Activated CD4-positive, alpha-beta T cell treated with anti-CD3 and anti-CD28 coated beads, Interleukin-2, amount 50 U/mL, for 48 hours (primary cell): ENCODE measurements around the gene ARHGAP45.

ENCODE experiments used
- DNase-seq, 2 experiments: peaks; one replicate each; pipeline ENCODE4 v3.0.0-alpha.2; 2020

Gene ARHGAP45

DNA sequence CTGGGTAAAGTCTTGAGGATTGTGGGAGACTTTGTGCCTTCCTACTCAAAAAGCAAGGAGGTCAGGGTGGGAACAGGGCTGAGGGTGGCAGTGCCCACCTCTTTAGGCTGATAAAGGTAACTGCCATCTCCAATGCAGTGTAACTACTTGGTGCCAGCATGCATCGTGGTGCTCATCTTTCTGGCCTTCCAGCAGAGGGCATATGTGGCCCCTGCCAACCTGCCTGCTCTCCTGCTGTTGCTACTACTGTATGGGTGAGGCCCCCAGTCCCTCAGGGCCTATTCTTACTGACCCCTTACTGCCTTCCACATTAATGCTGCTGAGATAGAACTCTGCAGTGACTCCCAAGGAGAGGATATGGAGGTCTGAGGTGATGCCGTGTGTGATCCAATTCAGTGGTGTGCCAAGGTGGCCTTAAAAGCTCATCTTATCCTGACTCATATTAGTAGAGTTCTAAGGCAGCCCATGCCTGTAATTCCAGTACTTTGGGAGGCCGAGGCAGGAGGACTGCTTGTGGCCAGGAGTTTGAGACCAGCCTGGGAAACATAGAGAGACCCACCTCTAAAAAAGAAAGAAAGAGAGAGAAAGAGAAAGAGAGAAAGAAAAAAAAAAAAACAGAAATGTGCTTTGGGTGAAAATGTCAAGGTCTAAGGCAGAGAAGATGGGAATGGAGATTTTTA, 9.7 kb upstream of the ARHGAP45 start:
- no peak for DNase-seq

DNA sequence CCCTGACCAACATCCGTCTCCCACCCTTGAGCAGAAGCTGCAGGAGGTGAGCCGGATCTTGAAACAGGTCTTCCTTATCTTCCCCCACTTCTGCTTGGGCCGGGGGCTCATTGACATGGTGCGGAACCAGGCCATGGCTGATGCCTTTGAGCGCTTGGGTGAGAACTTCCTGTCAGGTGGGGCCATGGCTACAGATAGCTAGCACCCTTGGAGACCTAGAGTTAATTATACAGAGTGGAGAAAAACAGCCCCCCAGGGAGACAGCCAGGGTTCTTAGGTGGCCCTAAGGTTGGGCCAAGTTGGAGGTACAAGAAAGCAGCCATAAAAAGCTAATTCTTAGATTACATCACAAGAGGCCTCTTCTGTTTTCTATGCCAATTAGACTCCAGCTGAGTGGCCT, 8.9 kb upstream of the ARHGAP45 start:
- no peak for DNase-seq

DNA sequence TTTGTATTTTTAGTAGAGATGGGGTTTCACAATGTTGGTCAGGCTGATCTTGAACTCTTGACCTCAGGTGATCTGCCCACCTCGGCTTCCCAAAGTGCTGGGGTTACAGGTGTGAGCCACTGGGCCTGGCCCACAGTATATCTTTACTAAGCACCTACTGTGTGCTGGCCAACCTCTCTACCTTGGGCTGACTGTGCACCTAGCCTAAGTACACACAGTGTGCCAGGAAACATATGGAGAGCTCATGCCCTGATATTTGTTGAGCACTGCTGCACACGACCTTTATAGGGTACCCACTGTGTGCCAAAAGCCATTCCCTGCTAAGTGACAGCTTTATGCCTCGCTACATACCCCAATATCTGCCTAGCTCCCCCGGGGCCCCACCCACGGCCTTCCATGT, 6.3 kb upstream of the ARHGAP45 start:
- no peak for DNase-seq

DNA sequence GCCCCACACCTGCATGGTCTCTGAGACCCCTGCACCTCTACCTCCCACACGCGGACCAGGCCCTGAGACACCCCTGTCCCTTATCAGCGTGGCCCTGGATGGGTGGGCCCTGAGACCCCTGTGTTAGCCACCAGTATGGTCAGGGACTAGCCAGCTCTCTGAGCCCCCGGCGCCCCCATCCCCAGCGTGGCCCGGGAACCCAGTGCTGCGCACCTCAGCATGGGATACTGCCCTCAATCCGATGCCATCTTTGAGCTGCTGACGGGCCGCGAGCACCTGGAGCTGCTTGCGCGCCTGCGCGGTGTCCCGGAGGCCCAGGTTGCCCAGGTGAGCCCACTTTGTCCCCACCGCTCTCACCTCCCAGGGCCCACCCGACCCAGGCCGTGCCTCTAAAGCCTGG, 5.0 kb upstream of the ARHGAP45 start:
- DNase-seq: no peak

DNA sequence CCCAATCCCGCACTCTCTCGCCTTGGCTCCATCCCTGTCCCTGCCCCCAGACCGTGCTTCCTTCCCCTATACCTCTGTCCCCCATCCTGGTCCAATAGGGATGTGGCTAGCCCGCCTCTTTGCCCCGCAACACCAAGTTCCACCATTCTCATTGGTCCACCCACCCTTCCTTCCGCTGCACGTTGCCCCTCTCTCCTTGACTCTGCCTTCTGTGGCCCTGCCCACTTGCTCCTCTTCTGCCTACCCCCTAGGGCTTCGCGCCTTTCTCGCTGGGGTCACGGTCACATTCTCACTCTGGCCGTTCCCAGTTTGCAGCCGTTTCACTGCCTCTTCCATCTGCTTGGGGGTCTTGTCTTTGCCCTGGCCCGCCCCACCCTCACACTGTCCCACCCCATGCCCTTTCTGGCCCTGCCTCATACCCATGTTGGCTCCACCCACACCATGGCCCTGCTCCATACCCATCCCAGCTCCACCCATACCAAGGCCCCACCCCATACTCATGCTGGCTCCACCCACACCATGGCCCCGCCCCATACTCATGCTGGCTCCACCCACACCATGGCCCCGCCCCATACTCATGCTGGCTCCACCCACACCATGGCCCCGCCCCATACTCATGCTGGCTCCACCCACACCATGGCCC, 4.5 kb upstream of the ARHGAP45 start:
- DNase-seq: peak; percentile 59 to 61

DNA sequence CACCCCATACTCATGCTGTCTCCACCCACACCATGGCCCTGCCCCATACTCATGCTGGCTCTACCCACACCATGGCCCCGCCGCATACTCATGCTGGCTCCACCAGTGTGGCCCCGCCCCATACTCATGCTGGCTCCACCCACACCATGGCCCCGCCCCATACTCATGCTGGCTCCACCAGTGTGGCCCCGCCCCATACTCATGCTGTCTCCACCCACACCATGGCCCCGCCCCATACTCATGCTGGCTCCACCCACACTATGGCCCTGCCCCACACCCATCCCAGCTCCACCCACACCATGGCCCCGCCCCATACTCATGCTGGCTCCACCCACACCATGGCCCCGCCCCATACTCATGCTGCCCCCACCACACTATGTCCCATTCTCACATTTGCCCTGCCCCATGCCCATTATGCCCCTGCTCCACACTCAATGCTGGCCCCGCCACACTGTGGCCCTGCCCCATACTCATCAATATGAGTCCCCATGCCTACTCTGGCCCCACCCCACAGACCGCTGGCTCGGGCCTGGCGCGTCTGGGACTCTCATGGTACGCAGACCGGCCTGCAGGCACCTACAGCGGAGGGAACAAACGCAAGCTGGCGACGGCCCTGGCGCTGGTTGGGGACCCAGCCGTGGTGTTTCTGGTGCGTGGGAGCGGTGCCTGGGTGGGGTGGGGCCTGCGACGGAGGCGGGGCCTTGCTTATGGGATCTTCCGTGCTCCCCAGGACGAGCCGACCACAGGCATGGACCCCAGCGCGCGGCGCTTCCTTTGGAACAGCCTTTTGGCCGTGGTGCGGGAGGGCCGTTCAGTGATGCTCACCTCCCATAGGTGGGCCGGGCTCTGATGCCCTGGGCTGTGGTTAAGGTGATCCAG, 3.7 kb upstream of the ARHGAP45 start:
- DNase-seq: peak; percentile 66 to 74

DNA sequence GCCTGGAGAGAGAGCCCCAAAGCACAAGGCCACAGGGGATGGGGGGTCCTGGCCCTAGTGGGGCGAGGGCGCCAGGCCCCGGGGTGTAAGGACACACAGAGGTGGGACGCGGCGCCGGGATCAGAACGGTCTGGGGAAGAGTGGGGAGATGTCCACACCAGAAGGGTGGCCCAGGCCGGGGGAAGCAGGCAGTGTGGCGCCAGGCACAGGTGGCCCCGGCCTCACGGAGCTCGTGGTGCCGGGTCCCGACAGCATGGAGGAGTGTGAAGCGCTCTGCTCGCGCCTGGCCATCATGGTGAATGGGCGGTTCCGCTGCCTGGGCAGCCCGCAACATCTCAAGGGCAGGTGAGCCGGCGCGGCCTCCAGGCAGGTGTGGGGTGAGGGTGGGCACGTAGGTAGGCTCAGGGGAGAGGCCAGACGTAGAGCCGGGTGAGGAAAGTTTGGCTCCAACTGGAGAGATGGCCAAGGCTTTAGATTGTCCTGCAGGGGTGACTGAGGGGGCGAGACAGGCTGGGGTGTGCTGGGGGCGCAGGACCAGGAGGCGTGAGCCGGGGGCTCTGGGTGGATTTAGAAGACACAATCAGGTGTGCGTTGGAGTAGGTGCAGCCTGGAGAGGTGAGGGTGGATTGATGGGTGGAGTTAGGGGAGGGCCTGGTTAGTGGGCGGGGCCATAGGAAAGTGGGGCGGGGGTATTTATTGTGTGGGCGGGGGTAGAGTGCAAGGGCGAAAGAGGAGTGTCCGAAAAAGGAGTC, 2.9 kb upstream of the ARHGAP45 start:
- no peak for DNase-seq

DNA sequence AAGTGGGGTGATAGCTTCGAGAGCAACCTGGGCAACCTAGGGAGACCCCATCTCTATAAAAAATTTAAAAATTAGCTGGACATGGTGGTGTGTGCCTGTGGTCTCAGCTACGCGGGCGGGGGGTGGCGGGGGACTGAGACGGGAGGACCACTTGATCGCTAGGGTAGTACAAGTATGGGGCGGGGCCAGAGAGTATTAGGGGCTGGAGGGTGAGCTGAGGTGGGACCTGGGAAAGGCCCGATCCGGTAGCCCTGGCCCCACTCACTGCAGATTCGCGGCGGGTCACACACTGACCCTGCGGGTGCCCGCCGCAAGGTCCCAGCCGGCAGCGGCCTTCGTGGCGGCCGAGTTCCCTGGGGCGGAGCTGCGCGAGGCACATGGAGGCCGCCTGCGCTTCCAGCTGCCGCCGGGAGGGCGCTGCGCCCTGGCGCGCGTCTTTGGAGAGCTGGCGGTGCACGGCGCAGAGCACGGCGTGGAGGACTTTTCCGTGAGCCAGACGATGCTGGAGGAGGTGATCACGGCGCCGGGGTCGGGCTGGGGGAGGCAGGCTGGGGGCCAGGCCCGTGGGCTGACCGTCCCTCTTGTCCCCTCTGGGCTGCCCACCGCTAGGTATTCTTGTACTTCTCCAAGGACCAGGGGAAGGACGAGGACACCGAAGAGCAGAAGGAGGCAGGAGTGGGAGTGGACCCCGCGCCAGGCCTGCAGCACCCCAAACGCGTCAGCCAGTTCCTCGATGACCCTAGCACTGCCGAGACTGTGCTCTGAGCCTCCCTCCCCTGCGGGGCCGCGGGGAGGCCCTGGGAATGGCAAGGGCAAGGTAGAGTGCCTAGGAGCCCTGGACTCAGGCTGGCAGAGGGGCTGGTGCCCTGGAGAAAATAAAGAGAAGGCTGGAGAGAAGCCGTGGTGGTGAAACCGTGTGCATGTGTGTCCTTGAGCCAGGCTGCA, 2.0 kb upstream of the ARHGAP45 start:
- peak; percentile 73 to 77 for DNase-seq

DNA sequence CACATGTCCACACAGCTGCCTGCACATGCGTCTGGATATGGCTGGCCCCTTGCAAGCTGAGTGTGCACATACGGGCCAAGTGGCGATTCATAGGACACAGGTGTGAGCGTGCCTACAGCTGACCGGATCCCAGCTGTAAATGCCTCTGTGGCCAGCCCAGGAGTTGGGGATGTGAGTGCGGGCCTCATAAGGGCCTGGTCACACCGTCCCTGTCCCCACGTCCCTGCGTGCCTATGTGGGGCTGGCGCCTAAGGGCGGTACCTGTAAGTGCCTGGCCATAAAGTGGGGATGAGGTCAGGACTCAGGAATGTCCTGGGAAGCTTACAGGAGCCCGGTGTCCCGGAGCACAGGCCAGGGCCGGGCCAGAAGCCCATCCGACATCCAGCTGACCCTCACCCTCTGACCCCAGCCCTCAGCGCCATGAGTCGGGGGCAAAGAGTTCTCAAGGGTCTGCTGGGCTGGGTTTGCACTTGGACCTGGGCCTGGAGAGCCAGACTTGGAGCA, 1.3 kb upstream of the ARHGAP45 start:
- DNase-seq: no peak

DNA sequence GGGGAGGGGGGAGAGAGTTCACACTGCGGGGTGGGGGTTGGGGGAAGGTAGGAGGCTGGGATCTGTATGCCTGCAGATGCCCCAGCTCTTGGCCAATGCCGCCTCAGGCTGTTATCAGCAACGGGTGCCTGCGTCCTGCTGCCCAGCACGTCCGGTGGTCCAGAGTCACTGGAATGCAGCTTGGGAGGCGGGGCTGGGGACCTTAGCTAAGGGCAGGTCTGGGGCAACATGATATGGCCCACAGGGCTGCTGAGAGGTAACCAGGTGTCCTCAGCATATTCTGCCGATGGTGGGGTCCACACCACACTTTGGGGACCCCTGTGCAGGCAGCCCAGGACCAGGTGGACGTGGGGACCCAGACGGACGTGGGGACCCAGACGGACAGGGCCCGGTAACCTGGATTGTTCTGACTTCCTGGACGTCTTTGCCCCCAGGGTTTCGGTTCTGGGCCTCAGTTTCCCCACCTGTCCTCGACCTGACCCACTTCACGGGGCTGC, 668 bp upstream of the ARHGAP45 start:
- DNase-seq: no peak

DNA sequence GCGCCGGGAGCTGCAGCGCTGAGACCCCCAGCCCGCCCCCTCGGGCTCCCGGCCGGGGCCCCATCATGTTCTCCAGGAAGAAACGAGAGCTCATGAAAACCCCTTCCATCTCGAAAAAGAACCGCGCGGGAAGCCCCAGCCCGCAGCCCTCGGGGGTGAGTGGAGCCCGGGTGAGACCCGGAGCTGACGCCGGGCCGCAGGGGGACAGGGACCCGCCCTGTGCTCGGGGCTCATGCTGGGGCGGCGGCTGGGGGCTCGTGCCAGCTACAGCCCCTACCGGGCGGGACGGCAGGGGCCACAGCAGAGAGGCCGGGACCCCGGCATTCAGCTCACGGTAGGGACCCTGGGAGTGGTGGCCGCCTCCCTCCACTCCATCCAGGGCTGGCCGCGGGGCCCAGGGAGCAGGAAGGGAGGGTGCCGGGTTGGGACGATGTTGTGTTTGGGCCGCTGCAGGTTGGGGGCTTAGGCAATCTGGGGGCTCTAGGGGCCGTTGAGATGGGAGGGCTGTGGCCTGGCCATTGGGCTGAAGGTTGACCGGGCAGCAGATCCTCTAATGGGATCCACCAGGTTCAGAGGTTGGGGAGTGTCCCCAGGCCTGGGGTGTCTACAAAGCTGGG, 482 bp downstream of the ARHGAP45 start:
- DNase-seq: no peak

DNA sequence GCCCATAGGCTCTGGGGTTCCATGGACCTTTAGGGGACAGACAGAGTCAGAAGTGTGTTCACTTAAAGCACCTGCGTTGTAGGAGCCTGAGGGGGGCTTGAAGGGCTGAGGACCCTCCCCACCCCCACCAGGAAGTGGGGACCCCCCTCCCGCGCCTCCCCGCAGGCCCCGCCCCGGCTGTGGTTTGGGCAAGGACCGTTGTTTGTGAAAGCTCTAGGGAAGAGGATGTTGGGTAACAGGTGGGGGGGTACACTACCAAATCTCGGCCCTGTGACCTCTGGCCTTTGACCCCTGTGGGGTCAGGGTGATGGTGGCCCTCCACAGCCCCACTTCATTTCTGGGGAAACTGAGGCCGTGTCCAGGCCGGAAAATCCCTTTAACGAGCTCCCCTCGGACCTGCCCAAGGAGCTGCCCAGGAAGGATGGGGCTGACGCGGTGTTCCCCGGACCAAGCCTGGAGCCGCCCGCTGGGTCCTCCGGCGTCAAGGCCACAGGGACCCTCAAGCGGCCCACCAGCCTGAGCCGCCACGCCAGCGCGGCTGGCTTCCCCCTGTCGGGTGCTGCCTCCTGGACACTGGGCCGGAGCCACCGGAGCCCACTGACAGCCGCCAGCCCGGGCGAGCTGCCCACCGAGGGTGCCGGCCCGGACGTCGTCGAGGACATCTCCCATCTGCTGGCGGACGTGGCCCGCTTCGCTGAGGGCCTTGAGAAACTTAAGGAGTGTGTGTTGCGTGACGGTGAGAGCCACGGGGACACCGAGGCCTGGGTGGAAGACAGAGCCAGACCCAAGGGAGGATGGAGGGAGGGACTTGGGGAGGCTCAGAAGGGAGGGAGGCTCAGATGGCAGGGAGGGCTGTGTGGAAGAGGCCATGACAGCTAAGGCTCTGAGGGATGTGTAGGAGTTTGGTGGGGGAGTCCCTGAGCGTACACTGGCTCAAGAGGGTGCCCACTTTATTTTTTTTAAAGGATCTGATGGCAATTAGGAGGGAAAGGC, 1.3 kb downstream of the ARHGAP45 start:
- peak; percentile 66 to 73 for DNase-seq

DNA sequence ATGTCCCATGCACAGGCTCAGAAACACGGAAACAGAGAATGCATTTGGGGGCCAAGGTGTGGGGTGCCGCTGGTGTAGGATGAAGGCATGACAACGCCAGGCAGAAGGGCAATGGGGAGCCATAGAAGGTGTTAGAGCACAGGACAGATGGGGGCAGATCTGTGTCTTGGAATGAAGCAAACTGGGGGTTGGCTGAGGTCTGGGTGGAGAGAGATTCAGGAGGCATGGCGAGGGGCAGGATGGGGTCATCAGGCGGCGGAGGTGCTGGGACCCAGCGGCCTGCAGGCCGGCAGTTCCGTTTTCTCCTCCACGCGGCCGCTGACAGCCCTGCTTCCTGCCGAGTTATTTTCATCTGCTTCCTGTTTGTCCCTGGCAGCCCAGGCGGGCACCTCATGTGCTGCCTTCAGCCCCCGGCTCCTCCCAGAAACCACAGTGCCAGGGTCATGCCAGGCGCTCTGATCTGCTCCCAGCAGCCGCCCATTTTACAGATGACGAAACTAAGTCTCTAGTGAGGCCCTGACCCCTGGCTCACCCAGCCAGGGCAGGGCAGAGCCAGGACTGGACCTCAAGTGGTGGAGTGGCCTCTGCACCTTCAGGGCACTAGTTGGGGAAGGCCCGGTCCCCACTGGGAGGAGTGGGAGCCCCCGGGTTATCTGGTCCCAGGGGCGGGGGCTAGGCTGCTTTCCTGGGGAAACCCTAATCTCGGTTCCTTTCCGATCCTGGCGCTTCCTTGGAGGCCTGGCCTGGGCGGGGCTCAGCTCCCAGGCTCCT, 2.2 kb downstream of the ARHGAP45 start:
- DNase-seq: peak; percentile 64 to 73

DNA sequence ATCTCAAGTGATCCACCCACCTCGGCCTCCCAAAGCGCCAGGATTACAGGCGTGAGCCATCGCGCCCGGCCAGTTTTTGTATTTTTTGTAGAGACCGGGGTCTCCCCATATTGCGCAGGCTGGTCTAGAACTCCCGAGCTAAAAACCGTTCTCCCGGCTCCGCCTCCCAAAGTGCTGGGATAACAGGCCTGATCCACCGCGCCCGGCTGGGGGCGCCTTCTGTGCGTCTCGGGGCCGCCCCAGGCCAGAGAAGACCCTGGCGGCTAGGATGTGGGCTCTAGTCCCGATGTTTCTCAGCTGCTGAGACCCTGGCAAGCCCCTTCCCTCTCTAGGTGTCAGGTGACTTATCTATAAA, 3.6 kb downstream of the ARHGAP45 start:
- no peak for DNase-seq

DNA sequence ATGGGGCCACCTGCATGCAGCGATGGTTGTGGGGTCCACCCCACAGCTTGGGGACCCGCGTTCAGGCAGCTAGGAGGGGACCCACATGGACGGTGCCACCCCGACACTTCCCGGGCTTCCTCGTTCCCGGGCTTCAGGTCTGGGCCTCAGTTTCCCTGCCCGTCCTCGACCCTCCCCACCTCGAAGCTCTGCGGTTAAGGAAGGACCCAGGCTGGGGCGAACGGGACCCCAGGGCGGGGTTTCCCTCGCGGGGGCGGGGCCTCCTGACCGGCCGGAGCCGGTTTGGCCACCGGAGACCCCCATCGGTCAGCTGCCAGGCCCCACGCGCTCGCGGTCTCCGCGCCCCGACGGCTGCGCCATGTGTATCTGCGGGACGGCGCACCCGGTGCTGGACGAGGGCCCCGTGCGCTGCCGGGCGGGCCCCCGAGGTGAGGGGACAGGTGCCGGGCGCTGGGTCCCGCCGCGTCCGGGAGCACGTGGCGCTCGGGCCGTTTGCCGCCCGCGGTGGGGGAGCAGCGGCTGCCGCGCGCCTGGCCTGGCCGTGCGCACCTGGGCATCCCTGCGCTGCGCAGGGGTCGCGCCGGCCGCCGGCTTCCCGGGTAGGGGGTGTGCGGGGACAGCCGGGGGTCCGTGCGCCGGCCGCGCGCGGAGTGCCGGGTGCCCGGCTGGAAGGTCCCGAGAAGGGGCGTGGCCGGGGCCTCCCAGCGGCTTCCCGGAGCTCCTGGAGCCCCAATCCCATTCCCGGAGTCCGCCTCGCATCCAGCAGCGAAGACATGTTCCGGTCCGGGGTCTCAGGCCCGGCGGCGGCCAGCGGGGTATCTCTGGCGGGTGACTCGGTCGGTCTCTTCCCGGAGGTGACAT, 4.2 kb downstream of the ARHGAP45 start:
- no peak for DNase-seq

DNA sequence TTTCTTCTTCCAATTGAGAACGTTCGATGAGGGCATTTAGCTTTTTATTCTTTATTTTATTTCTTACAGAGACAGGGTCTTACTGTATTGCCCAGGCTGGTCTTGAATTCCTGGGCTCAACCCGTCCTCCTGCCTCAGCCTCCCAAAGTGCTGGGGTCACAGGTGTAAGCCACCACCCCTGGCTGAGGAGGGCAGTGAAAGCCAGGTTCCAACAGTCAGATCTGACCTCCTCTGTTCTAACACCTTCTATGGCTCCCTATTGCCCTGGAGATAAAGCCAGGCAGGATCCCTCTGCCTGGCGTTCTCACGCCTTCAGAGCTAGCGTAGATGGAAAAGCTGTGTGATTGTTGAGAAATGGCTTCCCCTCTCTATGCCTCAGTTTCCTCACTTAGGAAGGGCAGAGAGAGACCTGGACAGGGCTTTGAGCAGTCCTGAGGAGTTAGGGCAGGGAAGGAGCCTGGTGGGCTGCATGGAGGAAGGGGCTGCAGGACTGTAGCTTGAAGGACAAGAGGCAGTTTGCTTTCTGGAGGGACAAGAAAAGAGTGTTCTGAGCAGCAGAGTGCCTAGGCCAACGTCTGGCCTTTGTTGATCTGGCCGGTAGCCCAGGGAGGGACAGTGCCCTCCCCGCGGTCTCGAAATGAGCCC, 5.5 kb downstream of the ARHGAP45 start:
- DNase-seq: no peak
